Right atrium auricular region (tissue), 2 donors: ENCODE measurements around the gene AGRN. TPM values are rescaled to one million over a fixed set of nuclear protein-coding genes. Genes with fewer than 3 reads are reported as not detected.

ENCODE experiments used
- DNase-seq: peaks from one replicate; pipeline ENCODE4 v3.0.0-alpha.2; 2019; ENCODE audit warnings: low spot score
- H3K27ac ChIP-seq, 2 donors: fragments of 200-600 bp; sonication (generic); 1 replicate in 1 of 2; 2 replicates in 1 of 2; pipeline ENCODE4 v1.5.1; 2016 to 2019
- H3K27me3 ChIP-seq, 2 donors: fragments of 200-600 bp; sonication (generic); one replicate each; pipeline versions ENCODE4 v1.5.1 to v1.6.0; 2017 to 2019
- H3K36me3 ChIP-seq: fragments of 200-600 bp; sonication (generic); one replicate; pipeline ENCODE4 v1.5.1; 2016
- H3K4me1 ChIP-seq, 2 donors: fragments of 200-600 bp; sonication (generic); one replicate each; pipeline versions ENCODE4 v1.5.1 to v1.6.0; 2017 to 2019
- H3K4me3 ChIP-seq, 2 donors: fragments of 200-600 bp; sonication (generic); 1 replicate in 1 of 2; 2 replicates in 1 of 2; pipeline ENCODE4 v1.5.1; 2017 to 2019; ENCODE audit warnings: mild to moderate bottlenecking in 1 of 2, moderate library complexity in 1 of 2
- H3K9me3 ChIP-seq, 2 donors: fragments of 200-600 bp; sonication (generic); one replicate each; pipeline ENCODE4 v1.5.1; 2019
- total RNA-seq, 2 donors: library from RNA; depleted of rRNA; stranded (reverse); fragments of >200 nt; gene quantifications; one replicate each; pipeline ENCODE4 v1.1.0, GENCODE V29; 2016
- TF ChIP-seq, protein P1 (sequence below), 2 donors: fragments of 200-600 bp; sonication (generic); IDR thresholded peaks; one replicate each; pipeline ENCODE4 v1.5.1; 2019; ENCODE audit warnings: antibody characterized with exemption in 2 of 2

Gene AGRN
- total RNA-seq, 2 donors from 2014 or later = 22.5 to 27.9 TPM

DNA sequence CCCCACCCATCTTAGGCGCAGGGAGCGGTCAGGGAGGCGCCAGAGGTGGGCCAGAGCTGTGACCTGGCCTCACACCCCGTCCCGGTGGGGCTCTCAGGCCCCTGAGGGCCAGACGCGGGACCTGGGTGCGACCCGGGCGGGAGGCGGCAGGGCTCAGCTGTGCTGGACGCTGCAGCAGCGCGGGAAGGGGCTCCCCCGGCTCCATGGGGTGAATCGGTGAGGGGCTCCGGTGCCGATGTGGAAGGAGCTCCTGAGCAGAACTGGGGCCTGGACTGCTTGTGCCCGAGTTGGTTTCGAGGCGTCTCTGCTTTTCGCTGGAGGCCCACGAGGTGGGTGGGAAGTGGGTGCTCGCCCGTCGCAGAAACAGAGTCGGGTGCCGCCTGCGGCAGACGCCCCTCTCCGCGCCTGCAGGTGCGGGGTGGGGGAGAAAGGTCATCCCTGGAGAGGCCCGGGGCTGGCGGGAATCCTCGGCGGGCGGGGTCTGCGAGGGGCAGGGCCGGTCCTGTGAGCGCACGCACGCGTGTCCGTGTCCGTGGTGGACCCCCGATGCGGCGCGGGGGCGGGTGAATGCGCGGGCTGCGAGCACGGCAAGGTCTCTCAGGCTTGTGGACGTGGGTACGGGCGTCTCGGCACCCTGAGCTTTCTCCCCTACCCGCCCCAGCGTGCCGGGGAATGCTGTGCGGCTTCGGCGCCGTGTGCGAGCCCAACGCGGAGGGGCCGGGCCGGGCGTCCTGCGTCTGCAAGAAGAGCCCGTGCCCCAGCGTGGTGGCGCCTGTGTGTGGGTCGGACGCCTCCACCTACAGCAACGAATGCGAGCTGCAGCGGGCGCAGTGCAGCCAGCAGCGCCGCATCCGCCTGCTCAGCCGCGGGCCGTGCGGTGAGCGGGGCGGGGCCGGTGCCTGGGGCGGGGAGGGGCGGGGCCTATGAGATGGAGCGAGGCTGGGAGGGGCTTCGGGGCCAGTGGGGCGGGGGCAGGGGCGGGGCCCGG lies 20.4 kb downstream of the AGRN start:
- peak overlapping the region; percentile 31 to 57 for H3K4me3 ChIP-seq
- peaks cover 0 to 5% of the 10 kb centered on the region in 2 donors for H3K27me3 ChIP-seq
- H3K27ac ChIP-seq = no peak overlapping the region
- DNase-seq = peak; percentile 63
- H3K4me1 ChIP-seq = peaks cover 0 to 19% of the 10 kb centered on the region in 2 donors
- TF ChIP-seq, protein P1, sequence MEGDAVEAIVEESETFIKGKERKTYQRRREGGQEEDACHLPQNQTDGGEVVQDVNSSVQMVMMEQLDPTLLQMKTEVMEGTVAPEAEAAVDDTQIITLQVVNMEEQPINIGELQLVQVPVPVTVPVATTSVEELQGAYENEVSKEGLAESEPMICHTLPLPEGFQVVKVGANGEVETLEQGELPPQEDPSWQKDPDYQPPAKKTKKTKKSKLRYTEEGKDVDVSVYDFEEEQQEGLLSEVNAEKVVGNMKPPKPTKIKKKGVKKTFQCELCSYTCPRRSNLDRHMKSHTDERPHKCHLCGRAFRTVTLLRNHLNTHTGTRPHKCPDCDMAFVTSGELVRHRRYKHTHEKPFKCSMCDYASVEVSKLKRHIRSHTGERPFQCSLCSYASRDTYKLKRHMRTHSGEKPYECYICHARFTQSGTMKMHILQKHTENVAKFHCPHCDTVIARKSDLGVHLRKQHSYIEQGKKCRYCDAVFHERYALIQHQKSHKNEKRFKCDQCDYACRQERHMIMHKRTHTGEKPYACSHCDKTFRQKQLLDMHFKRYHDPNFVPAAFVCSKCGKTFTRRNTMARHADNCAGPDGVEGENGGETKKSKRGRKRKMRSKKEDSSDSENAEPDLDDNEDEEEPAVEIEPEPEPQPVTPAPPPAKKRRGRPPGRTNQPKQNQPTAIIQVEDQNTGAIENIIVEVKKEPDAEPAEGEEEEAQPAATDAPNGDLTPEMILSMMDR (IDR thresholded peaks at IDR 0.05) = peak in 1 of 2 donors; percentile 33
- no peaks in the 10 kb centered on the region for H3K36me3 ChIP-seq
- no peaks in the 10 kb centered on the region for H3K9me3 ChIP-seq

DNA sequence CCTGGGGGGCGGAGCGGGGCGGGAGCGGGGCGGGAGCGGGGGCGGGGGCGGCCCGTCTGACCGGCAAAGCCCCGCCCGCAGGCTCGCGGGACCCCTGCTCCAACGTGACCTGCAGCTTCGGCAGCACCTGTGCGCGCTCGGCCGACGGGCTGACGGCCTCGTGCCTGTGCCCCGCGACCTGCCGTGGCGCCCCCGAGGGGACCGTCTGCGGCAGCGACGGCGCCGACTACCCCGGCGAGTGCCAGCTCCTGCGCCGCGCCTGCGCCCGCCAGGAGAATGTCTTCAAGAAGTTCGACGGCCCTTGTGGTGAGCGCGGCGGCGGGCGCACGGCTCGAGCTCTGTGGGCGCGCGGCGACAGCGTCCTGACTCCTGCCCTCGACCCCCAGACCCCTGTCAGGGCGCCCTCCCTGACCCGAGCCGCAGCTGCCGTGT lies 21.2 kb downstream of the AGRN start:
- DNase-seq = no peak
- H3K27ac ChIP-seq = no peak overlapping the region
- H3K4me3 ChIP-seq = peak overlapping the region; percentile 9 to 25
- peaks cover under 1% of the 10 kb centered on the region for H3K36me3 ChIP-seq
- TF ChIP-seq, protein P1 (IDR thresholded peaks at IDR 0.05) = no peak
- no peaks in the 10 kb centered on the region for H3K9me3 ChIP-seq
- H3K4me1 ChIP-seq = peaks cover 0 to 19% of the 10 kb centered on the region in 2 donors
- peaks cover 0 to 5% of the 10 kb centered on the region in 2 donors for H3K27me3 ChIP-seq

DNA sequence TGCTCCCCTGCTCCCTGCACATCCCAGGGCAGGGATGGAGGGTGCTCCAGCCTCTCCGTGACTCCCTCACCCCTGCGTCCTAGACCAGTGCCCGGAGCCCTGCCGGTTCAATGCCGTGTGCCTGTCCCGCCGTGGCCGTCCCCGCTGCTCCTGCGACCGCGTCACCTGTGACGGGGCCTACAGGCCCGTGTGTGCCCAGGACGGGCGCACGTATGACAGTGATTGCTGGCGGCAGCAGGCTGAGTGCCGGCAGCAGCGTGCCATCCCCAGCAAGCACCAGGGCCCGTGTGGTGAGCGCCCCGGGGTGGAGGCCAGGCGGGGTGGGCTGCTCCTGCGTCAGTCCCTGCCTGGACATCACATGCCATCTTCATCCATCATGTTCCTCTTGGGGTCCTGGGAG lies 22.0 kb downstream of the AGRN start:
- Histone ChIP-seq H3K27me3 (peaks cover 0 to 5% of the 10 kb centered on the region in 2 donors), H3K4me3 (no peak overlapping the region), H3K4me1 (peaks cover 0 to 19% of the 10 kb centered on the region in 2 donors), H3K9me3 (no peaks in the 10 kb centered on the region), H3K27ac (no peak overlapping the region), H3K36me3 (peaks cover 8% of the 10 kb centered on the region)
- TF ChIP-seq, protein P1 (IDR thresholded peaks at IDR 0.05) = no peak
- DNase-seq = no peak

DNA sequence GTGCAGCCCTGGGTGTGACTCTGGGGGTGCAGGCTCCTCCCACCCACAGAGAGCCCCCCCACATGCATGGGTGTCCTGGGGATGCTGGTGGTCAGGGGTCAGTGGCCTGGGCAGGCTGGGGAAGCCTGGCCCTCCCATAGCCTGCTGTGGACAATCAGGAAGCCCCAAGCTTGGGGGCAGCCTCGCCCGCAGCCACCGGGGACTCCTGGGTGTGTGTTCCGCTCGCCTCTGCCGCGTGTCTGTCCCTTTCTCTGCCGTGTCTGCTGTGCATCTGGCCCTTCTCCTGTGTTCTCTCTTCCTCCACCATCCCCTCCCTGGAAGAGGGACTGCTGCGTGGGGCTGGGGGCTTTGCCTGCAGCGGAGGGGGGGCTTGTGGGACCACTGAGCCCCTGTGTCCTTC lies 22.9 kb downstream of the AGRN start:
- no peaks in the 10 kb centered on the region for H3K9me3 ChIP-seq
- peaks cover 0 to 19% of the 10 kb centered on the region in 2 donors for H3K4me1 ChIP-seq
- no peak for DNase-seq
- H3K36me3 ChIP-seq = peaks cover 14% of the 10 kb centered on the region
- H3K4me3 ChIP-seq = no peak overlapping the region
- H3K27me3 ChIP-seq = peaks cover 0 to 5% of the 10 kb centered on the region in 2 donors
- H3K27ac ChIP-seq = no peak overlapping the region
- TF ChIP-seq, protein P1 (IDR thresholded peaks at IDR 0.05) = no peak

DNA sequence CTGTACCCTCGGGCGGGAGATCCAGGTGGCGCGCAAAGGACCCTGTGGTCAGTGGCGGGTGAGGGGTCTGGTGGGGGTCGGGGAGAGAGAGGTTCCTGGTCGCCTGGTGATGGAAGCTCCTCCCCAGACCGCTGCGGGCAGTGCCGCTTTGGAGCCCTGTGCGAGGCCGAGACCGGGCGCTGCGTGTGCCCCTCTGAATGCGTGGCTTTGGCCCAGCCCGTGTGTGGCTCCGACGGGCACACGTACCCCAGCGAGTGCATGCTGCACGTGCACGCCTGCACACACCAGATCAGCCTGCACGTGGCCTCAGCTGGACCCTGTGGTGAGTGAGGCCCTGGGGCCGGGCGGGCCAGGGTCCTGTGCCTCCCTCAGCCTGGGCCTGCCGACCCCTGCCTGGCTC lies 23.5 kb downstream of the AGRN start:
- H3K27me3 ChIP-seq = peaks cover 0 to 5% of the 10 kb centered on the region in 2 donors
- H3K4me3 ChIP-seq = no peak overlapping the region
- DNase-seq = no peak
- TF ChIP-seq, protein P1 (IDR thresholded peaks at IDR 0.05) = no peak
- peaks cover 0 to 19% of the 10 kb centered on the region in 2 donors for H3K4me1 ChIP-seq
- H3K27ac ChIP-seq = no peak overlapping the region
- H3K9me3 ChIP-seq = no peaks in the 10 kb centered on the region
- H3K36me3 ChIP-seq = peaks cover 14% of the 10 kb centered on the region
